Measurements from ENCODE around the gene CCDC47.
A peak's percentile ranks its signal among the peaks of the same experiment; 100 is the strongest.

Gene CCDC47

DNA sequence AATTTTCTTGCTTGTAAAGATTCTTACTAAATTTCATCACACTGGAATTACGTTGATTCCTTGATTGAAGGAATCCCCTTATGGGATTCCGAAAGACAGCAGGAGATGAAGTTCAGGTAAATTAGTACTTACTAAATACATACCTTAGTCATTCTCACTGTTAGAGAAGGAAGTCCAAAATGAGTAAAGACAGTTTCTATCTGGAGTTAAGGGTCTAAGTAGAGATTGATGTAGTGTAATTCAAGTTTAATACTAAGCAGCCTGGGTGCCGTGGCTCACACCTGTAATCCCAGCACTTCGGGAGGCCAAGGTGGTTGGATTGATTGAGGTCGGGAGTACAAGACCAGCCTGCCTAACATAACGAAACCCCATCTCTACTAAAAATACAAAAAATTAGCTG lies 10.1 kb upstream of the CCDC47 start:
- no peak overlapping the region for H3K27ac ChIP-seq (ENCODE audit: low read length)
- H3K4me1 ChIP-seq (ENCODE audit: control insufficient read depth, insufficient read depth, low read length) = no peaks in the 10 kb centered on the region
- peaks cover 8 to 10% of the 10 kb centered on the region in 2 donors for H3K36me3 ChIP-seq (ENCODE audit: control insufficient read depth in 2 of 2, insufficient read depth in 2 of 2, low read length in 2 of 2)
- H3K9ac ChIP-seq (ENCODE audit: low read length in 2 of 2) = no peak overlapping the region
- H3K27me3 ChIP-seq (ENCODE audit: control insufficient read depth in 1 of 2, insufficient read depth in 2 of 2, low read length in 2 of 2) = no peaks in the 10 kb centered on the region
- H3K4me3 ChIP-seq (ENCODE audit: low read length in 2 of 2) = no peak overlapping the region
- no peaks in the 10 kb centered on the region for H3K9me3 ChIP-seq (ENCODE audit: control insufficient read depth in 2 of 2, low read length in 2 of 2)

DNA sequence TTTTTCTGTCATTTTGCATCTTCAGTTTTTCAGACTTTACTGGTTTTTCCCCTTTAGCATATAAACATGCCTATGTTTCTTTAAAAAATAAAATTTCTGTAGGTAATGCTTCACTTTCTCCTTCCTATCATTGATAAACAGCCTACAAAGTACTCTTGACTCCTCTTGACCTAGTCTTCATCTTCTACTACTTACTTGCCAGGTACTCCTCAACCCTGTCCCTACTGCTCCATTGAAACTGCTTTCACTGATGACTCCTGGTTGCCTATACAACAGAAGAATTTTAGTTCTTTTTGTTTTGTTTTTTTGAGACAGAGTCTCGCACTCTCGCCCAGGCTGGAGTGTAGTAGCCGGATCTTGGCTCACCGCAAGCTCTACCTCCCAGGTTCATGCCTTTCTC lies 7.5 kb upstream of the CCDC47 start:
- H3K4me3 ChIP-seq (ENCODE audit: low read length in 2 of 2) = no peak overlapping the region
- H3K27ac ChIP-seq (ENCODE audit: low read length) = no peak overlapping the region
- peaks cover 6% of the 10 kb centered on the region for H3K4me1 ChIP-seq (ENCODE audit: control insufficient read depth, insufficient read depth, low read length)
- peaks cover 2 to 10% of the 10 kb centered on the region in 2 donors for H3K36me3 ChIP-seq (ENCODE audit: control insufficient read depth in 2 of 2, insufficient read depth in 2 of 2, low read length in 2 of 2)
- H3K27me3 ChIP-seq (ENCODE audit: control insufficient read depth in 1 of 2, insufficient read depth in 2 of 2, low read length in 2 of 2) = no peaks in the 10 kb centered on the region
- H3K9ac ChIP-seq (ENCODE audit: low read length in 2 of 2) = no peak overlapping the region
- no peaks in the 10 kb centered on the region for H3K9me3 ChIP-seq (ENCODE audit: control insufficient read depth in 2 of 2, low read length in 2 of 2)

DNA sequence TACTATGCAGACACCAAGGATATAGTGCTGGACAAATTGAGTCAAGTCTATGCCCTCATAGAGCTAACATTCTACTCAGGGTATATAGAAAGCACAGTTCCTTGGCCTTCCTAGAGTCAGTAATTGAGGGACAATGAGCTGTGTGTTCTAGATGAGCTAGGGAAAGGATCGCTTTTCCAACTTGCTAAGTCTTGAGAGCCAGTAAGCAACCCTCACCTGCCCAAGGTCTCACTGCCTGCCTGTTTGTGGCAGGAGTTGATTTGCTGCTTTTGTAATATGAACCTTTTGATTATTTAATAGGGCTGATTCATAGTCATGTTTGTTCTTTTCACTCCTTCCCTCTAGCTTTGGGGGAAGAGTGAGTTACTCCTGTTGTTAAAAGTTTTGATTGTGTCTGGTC lies 7.1 kb upstream of the CCDC47 start:
- no peak overlapping the region for H3K27ac ChIP-seq (ENCODE audit: low read length)
- no peak overlapping the region for H3K9ac ChIP-seq (ENCODE audit: low read length in 2 of 2)
- H3K4me3 ChIP-seq (ENCODE audit: low read length in 2 of 2) = no peak overlapping the region
- no peaks in the 10 kb centered on the region for H3K27me3 ChIP-seq (ENCODE audit: control insufficient read depth in 1 of 2, insufficient read depth in 2 of 2, low read length in 2 of 2)
- H3K9me3 ChIP-seq (ENCODE audit: control insufficient read depth in 2 of 2, low read length in 2 of 2) = no peaks in the 10 kb centered on the region
- peaks cover 11% of the 10 kb centered on the region for H3K4me1 ChIP-seq (ENCODE audit: control insufficient read depth, insufficient read depth, low read length)
- H3K36me3 ChIP-seq (ENCODE audit: control insufficient read depth in 2 of 2, insufficient read depth in 2 of 2, low read length in 2 of 2) = peaks cover 2 to 10% of the 10 kb centered on the region in 2 donors

DNA sequence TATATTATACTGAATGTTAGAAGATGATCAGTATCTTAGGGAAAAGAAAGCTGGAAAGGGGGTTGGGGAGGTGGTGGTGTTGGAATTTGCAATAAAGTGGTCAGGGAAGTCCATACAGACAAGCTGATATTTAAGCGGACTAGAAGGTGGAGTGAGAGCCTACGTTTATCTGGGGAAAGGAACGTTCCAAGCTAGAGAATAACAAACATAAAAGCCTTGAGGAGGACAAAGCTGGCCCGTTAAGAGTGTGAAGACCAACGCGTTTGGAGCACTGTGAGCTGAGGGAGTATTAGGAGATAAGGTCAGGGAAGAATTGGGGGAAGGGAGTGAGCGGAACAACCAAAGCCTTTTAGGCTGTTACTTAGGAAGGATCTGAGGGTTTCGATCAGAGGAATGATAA lies 2.0 kb upstream of the CCDC47 start:
- peaks cover 26% of the 10 kb centered on the region for H3K4me1 ChIP-seq (ENCODE audit: control insufficient read depth, insufficient read depth, low read length)
- no peaks in the 10 kb centered on the region for H3K27me3 ChIP-seq (ENCODE audit: control insufficient read depth in 1 of 2, insufficient read depth in 2 of 2, low read length in 2 of 2)
- no peaks in the 10 kb centered on the region for H3K9me3 ChIP-seq (ENCODE audit: control insufficient read depth in 2 of 2, low read length in 2 of 2)
- H3K27ac ChIP-seq (ENCODE audit: low read length) = peak overlapping the region; percentile 98
- H3K36me3 ChIP-seq (ENCODE audit: control insufficient read depth in 2 of 2, insufficient read depth in 2 of 2, low read length in 2 of 2) = peaks cover 2 to 8% of the 10 kb centered on the region in 2 donors
- H3K9ac ChIP-seq (ENCODE audit: low read length in 2 of 2) = peak overlapping the region; percentile 90 to 93
- H3K4me3 ChIP-seq (ENCODE audit: low read length in 2 of 2) = peak overlapping the region; percentile 91 to 98

DNA sequence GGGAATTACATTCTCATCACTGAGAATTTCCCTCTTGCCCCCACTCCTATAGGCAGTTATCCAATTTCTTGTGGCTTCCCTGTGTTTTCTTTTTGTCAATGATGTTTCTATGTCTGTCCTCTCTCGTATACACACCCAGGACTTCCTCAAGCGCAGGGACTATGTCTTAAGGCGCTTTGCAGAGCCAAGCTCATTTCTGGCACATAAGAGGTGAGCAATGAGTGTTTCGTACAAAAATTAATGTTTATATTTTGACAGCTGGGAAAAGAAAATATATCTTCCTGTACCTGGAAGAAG lies 1.5 kb upstream of the CCDC47 start:
- H3K36me3 ChIP-seq (ENCODE audit: control insufficient read depth in 2 of 2, insufficient read depth in 2 of 2, low read length in 2 of 2) = peaks cover 2 to 7% of the 10 kb centered on the region in 2 donors
- H3K27ac ChIP-seq (ENCODE audit: low read length) = peak overlapping the region; percentile 98
- H3K9ac ChIP-seq (ENCODE audit: low read length in 2 of 2) = peak overlapping the region; percentile 90 to 93
- H3K9me3 ChIP-seq (ENCODE audit: control insufficient read depth in 2 of 2, low read length in 2 of 2) = no peaks in the 10 kb centered on the region
- peak overlapping the region; percentile 91 to 98 for H3K4me3 ChIP-seq (ENCODE audit: low read length in 2 of 2)
- peaks cover 26% of the 10 kb centered on the region for H3K4me1 ChIP-seq (ENCODE audit: control insufficient read depth, insufficient read depth, low read length)
- no peaks in the 10 kb centered on the region for H3K27me3 ChIP-seq (ENCODE audit: control insufficient read depth in 1 of 2, insufficient read depth in 2 of 2, low read length in 2 of 2)

DNA sequence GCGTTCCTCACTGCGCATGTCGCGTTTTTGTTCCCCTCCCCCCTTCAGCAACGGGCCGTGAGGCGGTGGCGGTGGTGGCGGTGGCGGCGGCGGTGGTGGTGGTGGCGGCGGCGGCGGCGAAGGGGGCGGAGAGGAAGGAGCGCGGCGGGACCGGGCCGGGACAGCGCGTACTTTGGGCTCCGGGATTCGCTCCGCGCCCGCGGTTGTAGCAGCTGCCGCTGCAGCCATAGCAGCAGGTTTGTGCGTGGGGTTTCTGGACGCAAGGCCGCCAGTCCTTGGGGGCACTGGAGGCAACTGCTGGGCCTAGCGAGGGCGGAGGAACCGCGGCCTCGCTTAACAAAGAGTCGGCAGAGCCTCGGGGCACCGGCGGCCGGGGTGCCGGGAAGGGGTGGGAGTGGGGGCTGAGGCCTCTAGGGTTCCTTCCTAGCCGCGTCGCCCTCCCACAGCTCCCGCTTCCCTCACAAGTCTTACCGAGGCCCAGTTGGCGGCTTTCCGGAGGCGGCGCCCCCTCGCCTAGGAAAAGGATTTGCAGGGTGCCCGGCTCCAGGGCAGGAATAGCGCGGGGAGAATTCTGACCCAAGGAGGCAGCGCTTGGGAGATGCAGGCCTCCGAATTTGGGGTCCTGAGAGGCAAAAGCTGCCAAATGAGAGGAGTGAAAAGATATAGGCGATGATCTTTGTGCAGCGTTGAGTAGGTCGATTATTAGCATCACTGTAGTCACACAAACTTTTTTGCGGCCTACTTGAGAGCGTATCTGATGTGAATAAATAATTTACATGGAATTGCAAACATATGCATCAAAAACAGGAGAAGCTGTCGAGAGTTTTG lies 958 bp upstream of the CCDC47 start, which contains the start of gene DDX42:
DDX42 (plus strand) TSS at position 30 of the 828 bp plus-strand sequence. CDS start 12,880 bp downstream, outside the sequence.
- Histone ChIP-seq H3K4me1 (ENCODE audit: control insufficient read depth, insufficient read depth, low read length) (peaks cover 26% of the 10 kb centered on the region), H3K27me3 (ENCODE audit: control insufficient read depth in 1 of 2, insufficient read depth in 2 of 2, low read length in 2 of 2) (no peaks in the 10 kb centered on the region), H3K36me3 (ENCODE audit: control insufficient read depth in 2 of 2, insufficient read depth in 2 of 2, low read length in 2 of 2) (peaks cover 2 to 7% of the 10 kb centered on the region in 2 donors), H3K4me3 (ENCODE audit: low read length in 2 of 2) (peak within 1 kb of the TSS; percentile 91 to 98), H3K9me3 (ENCODE audit: control insufficient read depth in 2 of 2, low read length in 2 of 2) (no peaks in the 10 kb centered on the region), H3K27ac (ENCODE audit: low read length) (peak within 1 kb of the TSS; percentile 98), H3K9ac (ENCODE audit: low read length in 2 of 2) (peak within 1 kb of the TSS; percentile 93 to 99)

DNA sequence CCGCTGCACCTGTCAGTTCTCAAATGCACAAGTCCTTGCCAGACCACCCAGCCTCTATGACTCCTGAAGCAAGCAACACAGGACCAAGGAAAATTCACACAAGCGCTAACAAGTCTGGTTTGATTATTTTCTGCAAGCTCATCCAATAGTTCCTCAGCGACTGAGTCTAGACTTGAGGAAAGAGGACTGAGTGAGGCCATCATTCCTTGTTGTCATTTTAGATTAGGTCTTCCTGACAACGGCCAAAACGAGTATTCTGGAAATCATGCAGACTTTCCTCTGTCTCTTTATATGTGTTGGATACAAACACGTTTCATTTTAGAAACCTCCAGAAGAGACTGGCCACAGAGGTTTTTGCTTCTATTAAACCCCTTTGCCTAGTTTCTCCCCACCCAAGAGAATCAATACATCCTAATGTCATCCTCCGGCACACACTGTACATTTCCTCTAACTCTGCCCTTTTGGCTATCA lies 561 bp downstream of the CCDC47 start:
- H3K27me3 ChIP-seq (ENCODE audit: control insufficient read depth in 1 of 2, insufficient read depth in 2 of 2, low read length in 2 of 2) = no peaks in the 10 kb centered on the region
- peak overlapping the region; percentile 75 to 98 for H3K4me3 ChIP-seq (ENCODE audit: low read length in 2 of 2)
- H3K27ac ChIP-seq (ENCODE audit: low read length) = peak overlapping the region; percentile 98
- peak overlapping the region; percentile 89 to 99 for H3K9ac ChIP-seq (ENCODE audit: low read length in 2 of 2)
- H3K4me1 ChIP-seq (ENCODE audit: control insufficient read depth, insufficient read depth, low read length) = peaks cover 26% of the 10 kb centered on the region
- H3K9me3 ChIP-seq (ENCODE audit: control insufficient read depth in 2 of 2, low read length in 2 of 2) = no peaks in the 10 kb centered on the region
- H3K36me3 ChIP-seq (ENCODE audit: control insufficient read depth in 2 of 2, insufficient read depth in 2 of 2, low read length in 2 of 2) = peaks cover 0 to 1% of the 10 kb centered on the region in 2 donors

DNA sequence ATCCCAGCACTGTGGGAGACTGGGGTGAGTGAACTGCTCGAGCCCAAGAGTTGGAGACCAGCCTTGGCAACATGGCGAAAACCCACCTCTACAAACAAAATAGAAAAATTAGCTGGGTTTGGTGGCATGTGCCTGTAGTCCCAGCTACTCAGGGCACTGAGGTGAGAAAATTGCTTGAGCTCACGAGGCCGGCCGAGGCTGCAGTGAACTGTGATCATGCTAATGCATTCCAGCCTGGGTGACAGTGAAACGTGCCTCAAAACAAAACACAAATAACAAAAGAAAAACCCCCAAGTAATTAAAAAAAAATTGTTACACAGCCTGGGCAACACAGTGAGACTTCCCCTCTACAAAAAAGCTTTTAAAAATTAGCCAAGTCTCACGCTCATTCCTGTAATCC lies 5.0 kb downstream of the CCDC47 start:
- Histone ChIP-seq H3K27me3 (ENCODE audit: control insufficient read depth in 1 of 2, insufficient read depth in 2 of 2, low read length in 2 of 2) (no peaks in the 10 kb centered on the region), H3K4me3 (ENCODE audit: low read length in 2 of 2) (no peak overlapping the region), H3K36me3 (ENCODE audit: control insufficient read depth in 2 of 2, insufficient read depth in 2 of 2, low read length in 2 of 2) (peaks cover 5 to 11% of the 10 kb centered on the region in 2 donors), H3K27ac (ENCODE audit: low read length) (no peak overlapping the region), H3K9me3 (ENCODE audit: control insufficient read depth in 2 of 2, low read length in 2 of 2) (no peaks in the 10 kb centered on the region), H3K4me1 (ENCODE audit: control insufficient read depth, insufficient read depth, low read length) (peaks cover 6% of the 10 kb centered on the region), H3K9ac (ENCODE audit: low read length in 2 of 2) (no peak overlapping the region)

DNA sequence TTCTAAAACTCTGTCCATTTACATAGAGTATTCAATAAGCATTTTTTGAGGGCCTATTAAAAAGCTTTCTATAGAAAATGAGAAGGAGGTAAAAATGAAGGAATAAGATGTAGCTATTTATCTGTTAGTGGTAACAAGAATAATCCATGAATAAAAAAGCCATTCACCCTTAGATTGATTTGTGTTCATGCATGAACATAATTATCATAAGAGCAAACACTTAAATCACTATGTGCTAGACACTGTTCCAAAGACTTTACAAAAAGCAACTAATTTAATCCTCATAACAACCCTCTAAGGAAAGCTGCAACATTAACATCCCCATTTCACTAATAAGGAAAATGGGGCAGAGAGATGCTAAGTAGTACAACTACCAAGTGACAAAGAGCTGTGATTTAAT lies 6.6 kb downstream of the CCDC47 start:
- Histone ChIP-seq H3K9ac (ENCODE audit: low read length in 2 of 2) (no peak overlapping the region), H3K27ac (ENCODE audit: low read length) (no peak overlapping the region), H3K36me3 (ENCODE audit: control insufficient read depth in 2 of 2, insufficient read depth in 2 of 2, low read length in 2 of 2) (peaks cover 10 to 25% of the 10 kb centered on the region in 2 donors), H3K9me3 (ENCODE audit: control insufficient read depth in 2 of 2, low read length in 2 of 2) (no peaks in the 10 kb centered on the region), H3K4me3 (ENCODE audit: low read length in 2 of 2) (no peak overlapping the region), H3K4me1 (ENCODE audit: control insufficient read depth, insufficient read depth, low read length) (no peaks in the 10 kb centered on the region), H3K27me3 (ENCODE audit: control insufficient read depth in 1 of 2, insufficient read depth in 2 of 2, low read length in 2 of 2) (no peaks in the 10 kb centered on the region)

DNA sequence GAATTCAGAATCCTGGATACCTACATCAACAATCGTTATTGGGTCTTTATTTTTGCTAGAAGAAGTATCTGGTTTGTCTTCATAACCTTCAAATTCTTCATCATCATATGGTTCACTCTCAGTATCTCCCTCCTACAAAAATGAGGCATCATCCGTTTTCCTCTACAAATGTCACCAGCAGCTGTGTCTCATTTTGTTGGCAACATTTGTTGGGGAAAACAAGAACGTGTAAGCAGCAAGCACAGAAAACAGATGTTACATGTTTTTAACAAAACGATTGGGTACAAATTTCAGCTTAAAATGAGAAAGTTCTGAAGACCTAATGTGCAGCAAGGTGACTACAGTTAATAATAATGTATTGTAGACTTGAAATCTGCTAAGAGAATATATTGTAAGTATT lies 8.7 kb downstream of the CCDC47 start:
- H3K36me3 ChIP-seq (ENCODE audit: control insufficient read depth in 2 of 2, insufficient read depth in 2 of 2, low read length in 2 of 2) = peaks cover 16 to 35% of the 10 kb centered on the region in 2 donors
- H3K9me3 ChIP-seq (ENCODE audit: control insufficient read depth in 2 of 2, low read length in 2 of 2) = no peaks in the 10 kb centered on the region
- no peak overlapping the region for H3K9ac ChIP-seq (ENCODE audit: low read length in 2 of 2)
- H3K4me3 ChIP-seq (ENCODE audit: low read length in 2 of 2) = no peak overlapping the region
- H3K4me1 ChIP-seq (ENCODE audit: control insufficient read depth, insufficient read depth, low read length) = no peaks in the 10 kb centered on the region
- H3K27me3 ChIP-seq (ENCODE audit: control insufficient read depth in 1 of 2, insufficient read depth in 2 of 2, low read length in 2 of 2) = no peaks in the 10 kb centered on the region
- no peak overlapping the region for H3K27ac ChIP-seq (ENCODE audit: low read length)
